Measurements from ENCODE around the gene NAALADL2.

DNA sequence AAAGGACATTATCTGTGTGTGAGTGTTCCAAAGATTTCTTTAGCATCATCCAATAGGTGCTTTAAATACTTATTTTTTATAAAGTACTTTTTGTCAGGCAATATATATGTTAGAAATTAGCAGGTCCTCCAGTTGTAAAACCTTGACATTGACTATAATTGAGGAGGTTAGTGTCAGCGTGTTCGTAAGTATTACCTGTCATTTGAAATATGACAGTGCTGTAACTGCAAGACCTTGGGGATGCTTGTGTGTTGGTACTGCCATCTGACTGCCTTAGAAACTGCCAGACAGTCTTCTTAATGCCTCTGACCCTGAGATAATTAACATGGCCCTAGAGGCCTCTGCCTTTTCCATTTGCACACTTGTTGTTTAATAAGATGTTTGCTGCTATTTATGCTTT, 170.7 kb downstream of the NAALADL2 start:
- TF ChIP-seq, protein P1, sequence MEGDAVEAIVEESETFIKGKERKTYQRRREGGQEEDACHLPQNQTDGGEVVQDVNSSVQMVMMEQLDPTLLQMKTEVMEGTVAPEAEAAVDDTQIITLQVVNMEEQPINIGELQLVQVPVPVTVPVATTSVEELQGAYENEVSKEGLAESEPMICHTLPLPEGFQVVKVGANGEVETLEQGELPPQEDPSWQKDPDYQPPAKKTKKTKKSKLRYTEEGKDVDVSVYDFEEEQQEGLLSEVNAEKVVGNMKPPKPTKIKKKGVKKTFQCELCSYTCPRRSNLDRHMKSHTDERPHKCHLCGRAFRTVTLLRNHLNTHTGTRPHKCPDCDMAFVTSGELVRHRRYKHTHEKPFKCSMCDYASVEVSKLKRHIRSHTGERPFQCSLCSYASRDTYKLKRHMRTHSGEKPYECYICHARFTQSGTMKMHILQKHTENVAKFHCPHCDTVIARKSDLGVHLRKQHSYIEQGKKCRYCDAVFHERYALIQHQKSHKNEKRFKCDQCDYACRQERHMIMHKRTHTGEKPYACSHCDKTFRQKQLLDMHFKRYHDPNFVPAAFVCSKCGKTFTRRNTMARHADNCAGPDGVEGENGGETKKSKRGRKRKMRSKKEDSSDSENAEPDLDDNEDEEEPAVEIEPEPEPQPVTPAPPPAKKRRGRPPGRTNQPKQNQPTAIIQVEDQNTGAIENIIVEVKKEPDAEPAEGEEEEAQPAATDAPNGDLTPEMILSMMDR (IDR thresholded peaks at IDR 0.05) = no peak
- no peak for TF ChIP-seq POLR2A (IDR thresholded peaks at IDR 0.05)
